ENCODE data around the gene MPZL1. TPM values are rescaled to one million over a fixed set of nuclear protein-coding genes. Genes with fewer than 3 reads are reported as not detected.
A peak's percentile ranks its signal among the peaks of the same experiment; 100 is the strongest.

MPZL1 gene
- total and polyA plus RNA-seq, 12 donors: 12.1 to 101 (median 62.8) TPM

- Histone ChIP-seq H3K36me3 (replicated peaks in 1 of 2) (peaks cover 0 to 6% of the 10 kb centered on the region in 2 donors), H3K27me3 (no peaks in the 10 kb centered on the region), H3K27ac (no peak overlapping the region), H3K4me3 (no peak overlapping the region), H3K9me3 (replicated peaks in 1 of 3) (no peaks in the 10 kb centered on the region), H3K4me1 (replicated peaks in 1 of 2) (peaks cover 10 to 15% of the 10 kb centered on the region in 2 donors)
- TF ChIP-seq, protein P1, sequence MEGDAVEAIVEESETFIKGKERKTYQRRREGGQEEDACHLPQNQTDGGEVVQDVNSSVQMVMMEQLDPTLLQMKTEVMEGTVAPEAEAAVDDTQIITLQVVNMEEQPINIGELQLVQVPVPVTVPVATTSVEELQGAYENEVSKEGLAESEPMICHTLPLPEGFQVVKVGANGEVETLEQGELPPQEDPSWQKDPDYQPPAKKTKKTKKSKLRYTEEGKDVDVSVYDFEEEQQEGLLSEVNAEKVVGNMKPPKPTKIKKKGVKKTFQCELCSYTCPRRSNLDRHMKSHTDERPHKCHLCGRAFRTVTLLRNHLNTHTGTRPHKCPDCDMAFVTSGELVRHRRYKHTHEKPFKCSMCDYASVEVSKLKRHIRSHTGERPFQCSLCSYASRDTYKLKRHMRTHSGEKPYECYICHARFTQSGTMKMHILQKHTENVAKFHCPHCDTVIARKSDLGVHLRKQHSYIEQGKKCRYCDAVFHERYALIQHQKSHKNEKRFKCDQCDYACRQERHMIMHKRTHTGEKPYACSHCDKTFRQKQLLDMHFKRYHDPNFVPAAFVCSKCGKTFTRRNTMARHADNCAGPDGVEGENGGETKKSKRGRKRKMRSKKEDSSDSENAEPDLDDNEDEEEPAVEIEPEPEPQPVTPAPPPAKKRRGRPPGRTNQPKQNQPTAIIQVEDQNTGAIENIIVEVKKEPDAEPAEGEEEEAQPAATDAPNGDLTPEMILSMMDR (IDR thresholded peaks at IDR 0.05): no peak
- TF ChIP-seq POLR2A (IDR thresholded peaks at IDR 0.05): no peak
- intact Hi-C loops (cut with DNase I): no loop called here
- no peak for DNase-seq
- 82 to 96% (median 86%) methylated on average over 2 of the region's 2 CpGs for WGBS, 4 donors
These were observed 27.1 kb upstream of the MPZL1 start for GRCh38 chr1:167694691-167695090.

DNA sequence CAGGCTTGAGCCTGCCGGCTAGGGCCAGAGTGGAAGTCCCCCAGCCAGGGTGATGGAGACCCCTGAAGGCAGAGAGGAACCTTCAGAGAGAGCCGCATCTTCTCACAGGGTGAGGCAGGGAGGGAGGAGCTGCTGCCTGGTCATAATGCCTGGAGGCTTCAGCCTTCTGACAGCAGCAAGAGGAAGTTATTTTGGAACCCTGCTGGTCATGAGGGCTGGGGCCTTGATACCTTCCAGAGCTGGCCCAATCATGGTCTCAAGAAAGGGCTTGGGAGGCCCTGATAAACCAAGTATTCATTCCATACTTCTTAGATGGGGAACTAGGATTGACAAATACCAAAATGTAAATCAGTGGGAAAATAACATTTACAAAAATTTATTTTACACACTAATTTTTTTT lies 26.6 kb upstream of the MPZL1 start:
- Histone ChIP-seq H3K4me1 (replicated peaks in 1 of 2) (peaks cover 10 to 13% of the 10 kb centered on the region in 2 donors), H3K9me3 (replicated peaks in 1 of 3) (no peaks in the 10 kb centered on the region), H3K27me3 (no peaks in the 10 kb centered on the region), H3K27ac (no peak overlapping the region), H3K4me3 (no peak overlapping the region), H3K36me3 (replicated peaks in 1 of 2) (peaks cover 0 to 6% of the 10 kb centered on the region in 2 donors)
- no peak for DNase-seq
- WGBS, 4 donors: 81 to 100% (median 87%) methylated on average over 2 of the region's 2 CpGs
- TF ChIP-seq, protein P1 (IDR thresholded peaks at IDR 0.05): no peak
- TF ChIP-seq POLR2A (IDR thresholded peaks at IDR 0.05): no peak
- intact Hi-C loops (cut with DNase I): no loop called here

DNA sequence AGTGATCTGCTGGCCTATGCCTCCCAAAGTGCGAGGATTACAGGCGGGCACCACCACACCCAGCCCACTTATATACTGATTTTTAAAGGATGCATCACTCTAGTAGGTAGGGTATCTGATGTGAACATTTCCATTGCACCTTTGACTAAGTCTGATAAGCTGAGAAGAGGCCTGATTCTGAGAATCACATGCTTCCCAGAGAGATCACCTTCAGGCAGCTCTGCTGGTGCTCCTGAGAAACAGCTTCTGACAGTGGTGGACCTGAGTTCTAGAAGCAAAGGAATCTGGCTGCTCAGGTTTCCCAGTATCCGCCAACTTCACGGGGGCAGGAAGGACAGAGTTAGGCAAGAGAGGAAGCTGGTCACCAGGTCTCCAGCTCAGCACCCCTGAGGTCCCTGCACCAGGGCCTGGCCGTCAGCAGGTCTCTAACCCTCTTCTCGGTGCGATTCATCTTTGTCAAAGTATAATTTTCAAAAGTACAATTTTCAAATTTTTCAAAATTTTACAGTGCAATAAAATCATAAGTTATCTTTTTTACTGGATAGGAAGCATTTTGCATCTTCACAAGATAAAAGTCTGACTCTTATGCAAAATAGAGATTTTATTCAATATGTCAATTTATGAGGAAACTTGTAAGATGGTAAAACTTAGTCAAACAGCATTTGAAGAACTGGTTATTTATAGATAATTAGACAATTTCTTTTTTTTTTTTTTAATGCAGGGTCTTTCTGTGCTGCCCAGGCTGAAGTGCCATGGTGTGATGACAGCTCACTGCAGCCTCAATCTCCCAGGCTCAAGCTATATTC lies 25.8 kb upstream of the MPZL1 start:
- TF ChIP-seq, protein P1 (IDR thresholded peaks at IDR 0.05): no peak
- no peak for TF ChIP-seq POLR2A (IDR thresholded peaks at IDR 0.05)
- Histone ChIP-seq H3K4me3 (no peak overlapping the region), H3K36me3 (replicated peaks in 1 of 2) (peaks cover 0 to 6% of the 10 kb centered on the region in 2 donors), H3K27me3 (no peaks in the 10 kb centered on the region), H3K4me1 (replicated peaks in 1 of 2) (peaks cover 10 to 13% of the 10 kb centered on the region in 2 donors), H3K27ac (no peak overlapping the region), H3K9me3 (replicated peaks in 1 of 3) (no peaks in the 10 kb centered on the region)
- DNase-seq: no peak
- intact Hi-C loops (cut with DNase I): no loop called here
- 85 to 89% (median 88%) methylated on average over 7 of the region's 7 CpGs for WGBS, 4 donors

DNA sequence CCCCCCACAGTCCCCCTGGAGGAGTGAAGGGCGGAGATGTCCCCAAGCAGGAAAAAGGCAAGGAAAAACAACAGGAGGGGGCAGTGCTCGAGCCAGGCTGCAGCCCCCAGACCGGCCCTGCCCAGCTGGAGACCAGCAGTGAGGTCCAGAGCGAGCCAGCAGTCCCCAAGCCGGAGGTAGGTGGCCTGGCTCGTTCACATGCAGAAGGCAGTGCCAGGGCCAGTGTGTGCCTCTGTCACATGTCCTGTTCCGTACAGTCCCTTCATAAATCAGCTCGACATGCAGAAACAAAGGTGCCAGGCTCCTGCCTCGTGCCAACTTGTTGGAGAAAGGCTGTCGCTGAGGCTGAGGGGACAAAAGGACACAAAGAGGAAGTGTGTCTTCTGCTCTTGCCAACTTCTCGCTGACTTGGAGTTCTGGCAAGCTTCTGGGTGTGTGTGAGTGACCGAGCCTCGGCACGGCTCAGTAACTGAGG lies 24.1 kb upstream of the MPZL1 start:
- no peak for TF ChIP-seq POLR2A (IDR thresholded peaks at IDR 0.05)
- TF ChIP-seq, protein P1 (IDR thresholded peaks at IDR 0.05): no peak
- peak overlapping the region in 1 of 5 donors; percentile 18 for H3K27ac ChIP-seq
- intact Hi-C loops (cut with DNase I): no loop called here

More for the DNA sequence above, 24.1 kb upstream of the MPZL1 start:
- H3K9me3 ChIP-seq (replicated peaks in 1 of 3): no peaks in the 10 kb centered on the region
- WGBS, 4 donors: 31 to 38% (median 35%) methylated on average over 12 to 14 of the region's 14 CpGs
- peak; percentile 66 to 92 (median 84) for DNase-seq
- H3K4me1 ChIP-seq (replicated peaks in 1 of 2): peaks cover 10 to 13% of the 10 kb centered on the region in 2 donors
- H3K36me3 ChIP-seq (replicated peaks in 1 of 2): peaks cover 0 to 5% of the 10 kb centered on the region in 2 donors
- H3K4me3 ChIP-seq: no peak overlapping the region
- H3K27me3 ChIP-seq: no peaks in the 10 kb centered on the region
